T-helper 2 cell treated with Interferon-gamma antibody and Interleukin-4, amounts not matched to agents 5 μg/mL and 100 μg/mL, for 36 hours (primary cell): Measurements from ENCODE around the gene PLXNC1.
"Not testable (repeated sequence)": the region's sequence is repeated elsewhere in the genome, so short reads cannot be mapped to it uniquely, and the experiment has no call there.

ENCODE experiments used
- DNase-seq: peaks from one replicate; pipeline ENCODE4 v3.0.0; 2021; ENCODE audit warnings: low spot score
- H3K27ac Mint-ChIP-seq: one replicate; pipeline ENCODE4 v1.8.0; 2021; ENCODE audit warnings: mild to moderate bottlenecking, mixed read lengths
- H3K27me3 Mint-ChIP-seq: one replicate; pipeline ENCODE4 v1.8.0; 2021; ENCODE audit warnings: low read depth, mixed read lengths
- H3K36me3 Mint-ChIP-seq: one replicate; pipeline ENCODE4 v1.8.0; 2021; ENCODE audit warnings: low read depth, mixed read lengths
- H3K4me1 Mint-ChIP-seq: one replicate; pipeline ENCODE4 v1.8.0; 2021; ENCODE audit warnings: low read depth, mixed read lengths
- H3K4me3 Mint-ChIP-seq: one replicate; pipeline ENCODE4 v1.8.0; 2022; ENCODE audit warnings: mild to moderate bottlenecking, moderate library complexity, mixed read lengths
- H3K9me3 Mint-ChIP-seq: one replicate; pipeline ENCODE4 v1.8.0; 2021; ENCODE audit warnings: mixed read lengths

PLXNC1 gene

DNA sequence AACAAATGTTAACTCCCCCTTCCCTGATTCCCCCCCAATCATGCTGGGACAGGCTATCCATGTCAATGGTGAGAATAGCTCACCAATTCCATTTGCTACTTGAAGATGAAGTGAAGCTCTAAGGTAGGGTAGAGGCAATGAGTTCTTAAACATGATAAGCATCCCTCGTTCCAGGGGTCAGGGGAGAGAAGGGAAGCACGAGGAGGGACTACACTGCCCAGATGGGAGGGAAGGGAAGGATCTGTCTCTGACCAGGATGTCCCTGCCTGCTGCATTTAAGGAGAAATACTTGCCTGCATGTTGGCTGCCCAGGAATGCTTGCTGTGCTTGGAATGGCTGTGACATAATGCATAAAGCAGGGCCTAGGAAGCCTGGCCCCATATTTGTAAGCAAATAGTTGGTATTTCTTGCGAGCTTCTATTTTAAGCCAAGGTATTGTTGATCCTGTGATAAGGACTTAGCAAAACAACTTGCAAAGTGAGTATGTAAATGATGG lies 156.2 kb downstream of the PLXNC1 start:
- Mint-ChIP-seq H3K4me3 (peak overlapping the region; percentile 74), H3K27ac (peak overlapping the region; percentile 70), H3K4me1 (peaks cover 50% of the 10 kb centered on the region), H3K9me3 (peaks cover 4% of the 10 kb centered on the region), H3K36me3 (peaks cover 86% of the 10 kb centered on the region), H3K27me3 (no peaks in the 10 kb centered on the region)
- DNase-seq, result no peak

DNA sequence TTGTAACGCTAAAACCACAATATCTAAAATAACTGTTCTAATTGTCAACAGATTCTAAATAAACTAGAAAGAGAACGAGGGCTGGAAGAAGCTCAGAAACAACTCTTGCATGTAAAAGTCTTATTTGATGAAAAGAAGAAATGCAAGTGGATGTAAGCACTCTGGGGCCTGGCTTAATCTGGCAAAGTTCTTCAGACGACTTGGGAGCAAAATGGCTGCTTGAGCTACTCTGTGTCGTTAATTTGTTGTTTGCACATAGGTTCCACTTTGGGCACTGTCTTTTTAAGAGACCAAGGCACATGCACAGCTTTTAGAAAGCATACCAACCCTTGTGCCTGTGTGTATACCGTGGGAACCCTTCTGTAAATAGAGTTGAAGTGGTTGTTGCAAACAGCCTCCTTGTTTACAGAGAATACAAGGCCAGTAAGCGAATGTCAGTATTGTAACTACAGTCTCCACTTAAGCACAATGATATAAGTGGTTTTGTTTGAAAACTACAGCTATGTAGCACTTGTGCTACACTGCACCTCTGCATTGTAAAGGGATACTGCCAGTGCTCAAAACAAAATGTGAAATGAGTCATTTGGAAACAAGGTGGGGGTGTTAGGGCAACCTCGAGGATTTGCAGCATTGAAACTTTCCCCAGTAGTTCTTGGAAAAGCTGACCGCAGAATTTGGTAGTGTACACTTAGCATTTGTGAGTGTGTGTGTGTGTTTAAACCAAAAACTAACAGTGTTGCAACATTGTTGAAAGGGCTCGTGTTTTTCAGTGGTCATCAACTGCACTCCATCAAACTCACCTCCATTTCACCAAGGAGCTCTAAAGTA lies 157.0 kb downstream of the PLXNC1 start:
- peak; percentile 84 for DNase-seq
- H3K27me3 Mint-ChIP-seq, result no peaks in the 10 kb centered on the region
- H3K36me3 Mint-ChIP-seq, result peaks cover 82% of the 10 kb centered on the region
- peaks cover 51% of the 10 kb centered on the region for H3K4me1 Mint-ChIP-seq
- H3K9me3 Mint-ChIP-seq, result peaks cover 6% of the 10 kb centered on the region
- H3K4me3 Mint-ChIP-seq, result peak overlapping the region; percentile 74
- H3K27ac Mint-ChIP-seq, result peak overlapping the region; percentile 70

DNA sequence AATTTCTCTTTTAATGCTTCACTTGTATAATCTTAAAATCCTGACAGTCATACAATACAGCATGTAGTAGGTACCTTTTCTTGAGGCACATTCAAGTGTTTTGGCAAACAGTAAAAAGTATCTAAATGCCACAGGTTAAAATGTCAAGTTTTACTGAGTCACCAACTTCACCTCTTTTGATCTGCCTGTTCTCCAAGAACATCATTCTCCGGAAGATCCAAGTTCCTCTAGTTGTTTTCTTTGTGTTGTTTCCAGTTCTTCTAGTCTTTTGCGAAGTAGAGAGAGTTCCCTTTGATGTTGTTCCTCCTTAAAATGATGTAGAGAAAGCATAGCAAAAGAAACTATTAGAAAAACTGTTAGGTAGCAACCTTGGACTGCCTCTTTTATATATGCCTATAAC lies 160.2 kb downstream of the PLXNC1 start:
- peaks cover 40% of the 10 kb centered on the region for H3K4me1 Mint-ChIP-seq
- H3K9me3 Mint-ChIP-seq, result peaks cover 7% of the 10 kb centered on the region
- no peaks in the 10 kb centered on the region for H3K27me3 Mint-ChIP-seq
- no peak overlapping the region for H3K4me3 Mint-ChIP-seq
- no peak for DNase-seq
- peaks cover 76% of the 10 kb centered on the region for H3K36me3 Mint-ChIP-seq
- peak overlapping the region; percentile 0 for H3K27ac Mint-ChIP-seq

DNA sequence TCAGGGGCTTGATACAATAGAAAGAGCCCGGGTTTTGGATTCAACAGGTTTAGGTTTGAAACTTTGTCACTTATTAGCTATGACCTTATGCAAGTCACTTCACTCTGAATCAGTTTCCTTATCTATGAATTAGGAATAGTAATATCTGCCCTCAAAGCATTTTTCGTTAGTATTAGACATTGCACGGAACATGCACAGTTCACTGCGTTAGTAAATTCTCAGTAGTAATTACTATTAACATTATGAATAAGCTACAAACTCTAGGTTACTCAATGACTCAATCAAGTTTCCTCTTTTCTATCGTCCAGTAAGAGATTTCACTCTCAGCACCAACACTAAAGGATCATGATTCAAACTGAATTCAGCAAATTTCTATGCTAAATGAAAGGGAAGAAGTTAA lies 161.0 kb downstream of the PLXNC1 start:
- peaks cover 7% of the 10 kb centered on the region for H3K9me3 Mint-ChIP-seq
- no peak overlapping the region for H3K4me3 Mint-ChIP-seq
- H3K4me1 Mint-ChIP-seq, result peaks cover 35% of the 10 kb centered on the region
- no peak overlapping the region for H3K27ac Mint-ChIP-seq
- H3K27me3 Mint-ChIP-seq, result no peaks in the 10 kb centered on the region
- peaks cover 75% of the 10 kb centered on the region for H3K36me3 Mint-ChIP-seq
- DNase-seq, result no peak

DNA sequence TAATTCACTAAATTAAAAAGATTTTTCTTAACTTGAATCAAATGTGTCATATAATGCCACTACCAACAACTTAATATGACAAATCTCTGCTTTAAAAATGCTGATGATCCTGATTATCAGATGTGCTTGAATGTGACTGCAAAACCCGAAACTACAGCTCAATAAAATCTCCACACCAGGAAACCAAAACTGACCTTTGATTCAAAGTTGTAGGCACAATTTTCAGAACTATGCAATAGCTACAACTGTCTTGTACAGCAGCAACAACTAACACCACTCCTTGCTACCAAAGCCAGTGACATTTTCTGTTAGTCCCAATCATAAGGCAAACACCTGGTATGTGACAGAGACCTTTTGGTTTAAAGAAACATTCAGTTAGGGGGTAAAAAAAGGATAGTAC lies 164.0 kb downstream of the PLXNC1 start:
- H3K4me3 Mint-ChIP-seq, result no peak overlapping the region
- peaks cover 13% of the 10 kb centered on the region for H3K4me1 Mint-ChIP-seq
- no peak overlapping the region for H3K27ac Mint-ChIP-seq
- H3K9me3 Mint-ChIP-seq, result peaks cover 17% of the 10 kb centered on the region
- no peaks in the 10 kb centered on the region for H3K27me3 Mint-ChIP-seq
- DNase-seq, result no peak
- H3K36me3 Mint-ChIP-seq, result peaks cover 63% of the 10 kb centered on the region

DNA sequence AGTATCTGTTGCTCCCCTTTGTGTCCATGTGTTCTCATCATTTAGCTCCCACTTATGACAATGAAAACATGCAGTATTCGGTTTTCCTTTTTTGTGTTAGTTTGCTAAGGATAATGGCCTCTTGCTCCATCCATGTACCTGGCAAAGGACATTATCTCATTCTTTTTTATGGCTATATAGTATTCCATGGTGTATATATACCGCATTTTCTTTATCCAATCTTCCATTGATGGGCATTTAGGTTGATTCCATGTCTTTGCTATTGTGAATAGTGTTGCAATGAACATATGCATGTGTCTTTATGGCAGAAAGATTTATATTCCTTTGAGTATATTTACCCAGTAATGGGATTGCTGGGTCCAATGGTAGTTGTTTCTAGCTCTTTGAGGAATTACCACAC lies 168.2 kb downstream of the PLXNC1 start:
- not testable (repeated sequence) for H3K4me3 Mint-ChIP-seq, H3K4me1 Mint-ChIP-seq
- peaks cover 69% of the 10 kb centered on the region for H3K36me3 Mint-ChIP-seq

DNA sequence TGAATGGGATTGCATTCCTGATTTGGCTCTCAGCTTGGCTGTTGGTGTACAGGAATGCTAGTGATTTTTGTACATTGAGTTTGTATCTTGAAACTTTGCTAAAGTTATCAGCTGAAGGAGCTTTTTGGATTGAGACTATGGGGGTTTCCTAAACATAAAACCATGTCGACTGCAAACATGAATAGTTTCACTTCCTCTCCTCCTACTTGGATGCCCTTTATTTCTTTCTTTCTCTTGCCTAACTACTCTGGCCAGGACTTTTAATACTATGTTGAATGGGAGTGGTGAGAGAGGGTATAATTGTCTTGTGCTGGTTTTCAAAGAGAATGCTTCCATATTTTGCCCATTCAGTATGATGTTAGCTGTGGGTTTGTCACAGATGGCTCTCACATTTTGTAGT lies 169.8 kb downstream of the PLXNC1 start:
- Mint-ChIP-seq H3K36me3 (peaks cover 71% of the 10 kb centered on the region), H3K27ac (no peak overlapping the region), H3K4me3 (no peak overlapping the region), H3K27me3 (no peaks in the 10 kb centered on the region), H3K4me1 (peaks cover 1% of the 10 kb centered on the region), H3K9me3 (peaks cover 59% of the 10 kb centered on the region)
- no peak for DNase-seq

More for the DNA sequence above, 168.2 kb downstream of the PLXNC1 start:
- DNase-seq, H3K27ac Mint-ChIP-seq, H3K27me3 Mint-ChIP-seq: not testable (repeated sequence)
- peaks cover 55% of the 10 kb centered on the region for H3K9me3 Mint-ChIP-seq

DNA sequence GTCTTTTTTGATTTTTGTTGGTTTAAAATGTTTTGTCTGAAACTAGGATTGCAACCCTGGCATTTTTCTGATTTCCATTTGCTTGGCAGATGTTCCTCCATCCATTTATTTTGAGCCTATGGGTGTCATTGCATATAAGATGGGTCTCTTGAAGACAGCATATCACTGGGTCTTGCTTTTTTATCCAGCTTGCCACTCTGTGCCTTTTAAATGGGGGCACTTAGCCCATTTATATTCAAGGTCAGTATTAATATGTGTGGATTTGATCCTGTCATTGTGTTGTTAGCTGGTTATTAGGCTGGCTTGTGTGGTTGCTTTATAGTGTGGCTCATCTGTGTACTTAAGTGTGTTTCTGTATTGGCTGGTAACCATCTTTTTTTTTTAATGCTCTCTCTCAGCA lies 171.7 kb downstream of the PLXNC1 start:
- Mint-ChIP-seq H3K27me3 (no peaks in the 10 kb centered on the region), H3K4me1 (peaks cover 3% of the 10 kb centered on the region), H3K4me3 (no peak overlapping the region), H3K27ac (no peak overlapping the region), H3K9me3 (peaks cover 72% of the 10 kb centered on the region), H3K36me3 (peaks cover 76% of the 10 kb centered on the region)
- no peak for DNase-seq

DNA sequence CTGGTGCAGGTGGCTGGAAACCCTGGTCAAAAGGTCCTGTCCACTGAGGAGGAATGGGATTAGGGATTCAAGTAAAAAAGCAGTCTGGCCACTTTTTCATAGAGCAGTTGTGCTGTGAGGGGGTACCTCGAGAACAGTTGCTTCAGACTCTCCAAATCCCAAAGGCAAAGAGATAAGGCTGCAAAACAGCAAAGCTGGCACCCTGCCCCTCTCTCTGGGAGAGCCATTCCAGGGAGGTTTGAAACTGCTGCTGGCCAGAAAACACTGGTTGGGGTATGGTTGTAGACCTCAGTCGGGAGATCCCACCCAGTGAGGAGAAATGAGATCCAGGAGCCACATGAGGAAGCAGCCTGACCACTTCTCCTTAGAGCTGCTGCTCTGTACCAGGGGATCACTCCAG lies 174.0 kb downstream of the PLXNC1 start:
- Mint-ChIP-seq H3K4me1 (peaks cover 12% of the 10 kb centered on the region), H3K4me3 (no peak overlapping the region), H3K27ac (no peak overlapping the region), H3K36me3 (peaks cover 80% of the 10 kb centered on the region), H3K27me3 (no peaks in the 10 kb centered on the region), H3K9me3 (peaks cover 59% of the 10 kb centered on the region)
- DNase-seq, result no peak

DNA sequence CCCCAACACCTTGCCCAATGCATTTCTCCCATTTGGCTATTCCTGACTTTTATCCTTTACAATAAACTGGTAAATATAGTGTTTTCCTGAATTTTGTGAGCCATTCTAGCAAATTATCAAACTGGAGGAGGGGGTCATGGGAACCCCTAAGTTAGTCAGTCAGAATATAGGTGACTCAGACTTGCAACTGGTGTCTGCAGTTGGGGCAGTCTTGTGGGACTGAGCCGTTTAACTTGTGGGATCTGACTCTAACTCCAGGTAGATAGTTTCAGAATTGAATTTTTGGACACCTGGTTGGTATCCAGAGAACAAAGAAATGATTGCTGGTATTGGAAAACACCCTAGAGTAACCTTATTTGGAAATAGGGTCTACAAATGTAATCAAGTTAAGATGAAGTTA lies 177.9 kb downstream of the PLXNC1 start:
- no peak for DNase-seq
- Mint-ChIP-seq H3K36me3 (peaks cover 59% of the 10 kb centered on the region), H3K27ac (no peak overlapping the region), H3K4me1 (peaks cover 24% of the 10 kb centered on the region), H3K9me3 (peaks cover 21% of the 10 kb centered on the region), H3K4me3 (no peak overlapping the region), H3K27me3 (no peaks in the 10 kb centered on the region)

DNA sequence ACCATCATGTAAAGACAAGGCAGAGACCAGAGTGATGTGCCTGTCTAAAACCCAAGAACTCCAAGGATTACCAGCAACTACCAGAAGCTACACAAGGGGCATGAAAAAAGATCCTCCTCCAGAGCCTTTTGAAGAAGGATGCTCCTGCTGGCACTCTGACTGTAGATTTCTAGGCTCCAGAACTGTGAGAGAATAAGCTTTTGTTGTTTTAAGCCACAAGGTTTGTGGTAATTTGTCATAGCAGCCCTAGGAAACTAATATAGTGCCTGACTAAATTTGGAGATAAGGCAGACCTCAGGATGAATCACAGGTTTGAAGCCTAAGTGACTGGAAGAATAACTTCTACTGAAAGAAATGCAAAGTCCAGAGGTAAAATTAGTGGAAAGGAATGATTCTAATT lies 178.3 kb downstream of the PLXNC1 start:
- Mint-ChIP-seq H3K9me3 (peaks cover 16% of the 10 kb centered on the region), H3K27me3 (no peaks in the 10 kb centered on the region), H3K4me3 (no peak overlapping the region), H3K36me3 (peaks cover 57% of the 10 kb centered on the region), H3K27ac (no peak overlapping the region), H3K4me1 (peaks cover 24% of the 10 kb centered on the region)
- peak; percentile 35 for DNase-seq

DNA sequence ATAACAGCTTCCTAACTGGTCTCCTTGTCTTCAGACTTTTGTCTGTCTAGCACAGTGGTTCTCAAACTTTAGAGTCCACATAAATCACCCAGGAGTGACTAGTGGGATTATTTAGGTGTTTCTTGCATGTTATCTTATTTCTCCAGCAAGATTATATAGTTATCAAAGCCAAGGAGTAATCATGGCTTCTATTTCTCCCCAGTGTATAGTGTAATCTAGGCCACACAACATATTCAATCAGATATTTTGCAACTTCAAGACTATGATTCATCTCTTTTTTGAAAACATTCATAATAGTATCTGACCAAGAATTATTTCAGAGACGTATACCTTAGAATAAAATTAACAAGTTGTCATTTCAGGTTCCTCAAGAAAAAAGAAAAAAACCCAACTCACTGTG lies 179.4 kb downstream of the PLXNC1 start:
- H3K27ac Mint-ChIP-seq, result no peak overlapping the region
- H3K27me3 Mint-ChIP-seq, result no peaks in the 10 kb centered on the region
- no peak for DNase-seq
- peaks cover 24% of the 10 kb centered on the region for H3K4me1 Mint-ChIP-seq
- H3K9me3 Mint-ChIP-seq, result peaks cover 15% of the 10 kb centered on the region
- H3K36me3 Mint-ChIP-seq, result peaks cover 53% of the 10 kb centered on the region
- no peak overlapping the region for H3K4me3 Mint-ChIP-seq

DNA sequence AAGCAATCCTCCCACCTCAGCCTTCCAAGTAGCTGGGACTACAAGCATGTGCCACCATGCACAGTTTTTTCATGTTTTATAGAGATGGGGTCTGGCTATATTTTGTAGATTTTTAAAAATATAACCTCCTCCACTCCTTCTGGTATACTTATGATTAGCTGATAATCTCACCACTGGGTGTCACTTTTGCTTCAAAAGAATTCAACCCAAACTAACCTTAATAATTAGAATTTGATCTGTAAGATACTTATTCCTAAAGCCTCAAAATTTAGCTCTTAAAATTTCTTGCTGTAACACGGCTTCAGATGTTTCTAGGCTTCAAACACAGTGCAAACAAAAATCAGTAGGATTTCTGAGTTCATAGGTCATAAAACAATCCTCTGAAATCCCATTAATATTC lies 181.0 kb downstream of the PLXNC1 start:
- Mint-ChIP-seq H3K9me3 (peaks cover 6% of the 10 kb centered on the region), H3K36me3 (peaks cover 48% of the 10 kb centered on the region), H3K27me3 (no peaks in the 10 kb centered on the region), H3K4me1 (peaks cover 24% of the 10 kb centered on the region), H3K4me3 (no peak overlapping the region), H3K27ac (no peak overlapping the region)
- DNase-seq, result no peak

DNA sequence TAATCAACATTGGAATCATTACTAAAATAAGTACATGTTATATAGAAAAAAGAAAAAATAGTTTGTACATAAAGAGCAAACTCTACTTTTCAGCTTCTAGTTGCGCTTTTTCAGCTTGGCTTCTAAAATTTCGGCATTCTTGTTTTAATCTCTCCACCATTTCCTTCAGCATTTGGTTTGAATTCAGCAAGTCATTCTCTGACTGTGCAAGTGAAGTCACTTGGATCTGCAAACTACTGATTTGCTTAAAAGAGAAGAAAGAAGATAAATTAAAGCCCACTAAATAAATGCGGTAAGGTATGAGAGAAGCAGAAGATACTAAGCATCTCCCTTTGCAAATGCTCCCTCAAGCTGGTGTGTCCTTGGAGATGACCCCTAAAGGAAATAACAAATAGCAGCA lies 185.0 kb downstream of the PLXNC1 start:
- no peak for DNase-seq
- peaks cover 4% of the 10 kb centered on the region for H3K4me1 Mint-ChIP-seq
- H3K36me3 Mint-ChIP-seq, result peaks cover 27% of the 10 kb centered on the region
- H3K9me3 Mint-ChIP-seq, result no peaks in the 10 kb centered on the region
- no peak overlapping the region for H3K4me3 Mint-ChIP-seq
- no peak overlapping the region for H3K27ac Mint-ChIP-seq
- H3K27me3 Mint-ChIP-seq, result no peaks in the 10 kb centered on the region
